ENCODE results near the gene PIGL.

GRCh38 chr17:16189791-16190348, 27.1 kb upstream of the PIGL start:
- TF ChIP-seq CTCF (conservative IDR thresholded peaks at IDR 0.05 in 1 of 2, IDR thresholded peaks at IDR 0.05 in 1 of 2; ENCODE audit: low read depth in 1 of 2, low read length in 2 of 2) (no peak), EZH2 (IDR thresholded peaks at IDR 0.05; ENCODE audit: low read length, missing control alignments) (no peak)
